Liver (tissue), 9 donors: ENCODE results near the gene IFI27. TPM values are rescaled to one million over a fixed set of nuclear protein-coding genes. Genes with fewer than 3 reads are reported as not detected.

Experiments
- DNase-seq: peaks from one replicate; pipeline ENCODE4 v3.0.0-alpha.2; 2017; ENCODE audit warnings: low spot score
- H3K27ac ChIP-seq, 2 donors: one replicate each; pipeline ENCODE4 v1.7.0; 2013; ENCODE audit warnings: inconsistent platforms in 2 of 2, low read length in 2 of 2, control low read depth in 1 of 2, low read depth in 1 of 2, mild to moderate bottlenecking in 1 of 2
- H3K27me3 ChIP-seq, 4 donors: one replicate each; pipeline versions ENCODE4 v1.6.1 to v1.7.0; 2013; ENCODE audit warnings: low read length in 3 of 4, inconsistent platforms in 1 of 4, mild to moderate bottlenecking in 1 of 4, moderate library complexity in 1 of 4; ENCODE audit not compliant: control insufficient read depth in 4 of 4, insufficient read depth in 4 of 4
- H3K36me3 ChIP-seq, 4 donors: one replicate each; pipeline versions ENCODE4 v1.6.1 to v1.7.0; 2013; ENCODE audit warnings: low read length in 3 of 4, mild to moderate bottlenecking in 3 of 4, low read depth in 1 of 4, moderate library complexity in 1 of 4; ENCODE audit not compliant: control insufficient read depth in 4 of 4, insufficient read depth in 3 of 4
- H3K4me1 ChIP-seq, 4 donors: one replicate each; pipeline versions ENCODE4 v1.6.1 to v1.7.0; 2013; ENCODE audit warnings: low read length in 3 of 4, mild to moderate bottlenecking in 3 of 4, moderate library complexity in 1 of 4; ENCODE audit not compliant: control insufficient read depth in 4 of 4, insufficient read depth in 4 of 4
- H3K4me3 ChIP-seq, 3 donors: one replicate each; pipeline versions ENCODE4 v1.6.1 to v1.7.0; 2013; ENCODE audit warnings: low read length in 3 of 3, control low read depth in 1 of 3, low read depth in 1 of 3, mild to moderate bottlenecking in 1 of 3
- H3K9ac ChIP-seq, 2 donors: one replicate each; pipeline ENCODE4 v1.7.0; 2013; ENCODE audit warnings: low read length in 2 of 2, mild to moderate bottlenecking in 2 of 2, moderate library complexity in 2 of 2, control low read depth in 1 of 2, low read depth in 1 of 2
- H3K9me3 ChIP-seq, 4 donors: one replicate each; pipeline versions ENCODE4 v1.6.1 to v1.7.0; 2013; ENCODE audit warnings: low read length in 3 of 4; ENCODE audit not compliant: control insufficient read depth in 4 of 4
- CTCF ChIP-seq: fragments of 150-350 bp; IDR thresholded peaks from 2 replicates; pipeline ENCODE4 v1.5.1; 2017; ENCODE audit warnings: improper control_type of control experiment, low read depth, low read length; ENCODE audit not compliant: missing input control
- EGR1 ChIP-seq, 2 donors: IDR thresholded peaks; 2 replicates each; pipeline ENCODE4 v1.6.1; 2016 to 2018; ENCODE audit warnings: antibody characterized with exemption in 2 of 2, low read depth in 2 of 2
- FOXA1 ChIP-seq: IDR thresholded peaks from 2 replicates; pipeline ENCODE4 v1.6.1; 2016; ENCODE audit warnings: antibody characterized with exemption
- FOXA2 ChIP-seq: IDR thresholded peaks from 2 replicates; pipeline ENCODE4 v1.6.1; 2016; ENCODE audit warnings: antibody characterized with exemption
- GABPA ChIP-seq, 2 donors: IDR thresholded peaks in 1 of 2; conservative IDR thresholded peaks in 1 of 2; 2 replicates each; pipeline ENCODE4 v1.6.1; 2016; ENCODE audit warnings: antibody characterized with exemption in 2 of 2, mild to moderate bottlenecking in 1 of 2, moderate library complexity in 1 of 2
- HNF4A ChIP-seq, 2 donors: conservative IDR thresholded peaks; 2 replicates each; pipeline ENCODE4 v1.6.1; 2016; ENCODE audit warnings: antibody characterized with exemption in 2 of 2, mild to moderate bottlenecking in 2 of 2
- HNF4G ChIP-seq: IDR thresholded peaks from 2 replicates; pipeline ENCODE4 v1.6.1; 2016; ENCODE audit warnings: antibody characterized with exemption
- JUND ChIP-seq, 2 donors: IDR thresholded peaks; 2 replicates each; pipeline ENCODE4 v1.6.1; 2016; ENCODE audit warnings: antibody characterized with exemption in 2 of 2
- NR2F2 ChIP-seq: IDR thresholded peaks from 2 replicates; pipeline ENCODE4 v1.6.1; 2016; ENCODE audit warnings: antibody characterized with exemption
- RAD21 ChIP-seq, 2 donors: IDR thresholded peaks; 2 replicates each; pipeline ENCODE4 v1.6.1; 2016; ENCODE audit warnings: antibody characterized with exemption in 2 of 2, mild to moderate bottlenecking in 2 of 2
- SP1 ChIP-seq: IDR thresholded peaks from 2 replicates; pipeline ENCODE4 v1.6.1; 2018; ENCODE audit warnings: antibody characterized with exemption, mild to moderate bottlenecking
- TAF1 ChIP-seq: conservative IDR thresholded peaks from 2 replicates; pipeline ENCODE4 v1.6.1; 2016; ENCODE audit warnings: antibody characterized with exemption, mild to moderate bottlenecking
- YY1 ChIP-seq: IDR thresholded peaks from 2 replicates; pipeline ENCODE4 v1.6.1; 2016; ENCODE audit warnings: antibody characterized with exemption, mild to moderate bottlenecking
- WGBS: extraction: QIAGEN DNeasy Blood & Tissue Kit; methylation state at CpG from one replicate; pipeline ENCODE4 v1.1.7; 2013; 5-methylcytosine and 5-hydroxymethylcytosine counted together
- polyA plus RNA-seq, 2 donors: library from polyadenylated mRNA; stranded (reverse) in 1 of 2; unstranded in 1 of 2; fragments of 200-250 nt in 1 of 2; fragments of >200 nt in 1 of 2; fragmentation: Nextera tagmentation in 1 of 2; extraction: Ambion mirVana in 1 of 2; gene quantifications; one replicate each; pipeline versions ENCODE4 v1.2.1 to v1.2.3, GENCODE V29; 2013 to 2015
- total RNA-seq, 2 donors: library from RNA; depleted of rRNA; stranded (reverse); fragments of >200 nt; gene quantifications; one replicate each; pipeline ENCODE4 v1.2.3, GENCODE V29; 2014
- TF ChIP-seq, protein P1 (sequence below): IDR thresholded peaks from 2 replicates; pipeline ENCODE4 v1.6.1; 2016; ENCODE audit warnings: antibody characterized with exemption
- TF ChIP-seq, protein P2 (sequence below): IDR thresholded peaks from 2 replicates; pipeline ENCODE4 v1.6.1; 2016; ENCODE audit warnings: antibody characterized with exemption, mild to moderate bottlenecking
- TF ChIP-seq, protein P3 (sequence below): IDR thresholded peaks from 2 replicates; pipeline ENCODE4 v1.6.1; 2016; ENCODE audit warnings: antibody characterized with exemption
- donor health status: healthy.
- donor health status: healthy.
- donor health status: healthy.
- donor health status: healthy.
- donor health status: healthy.

The IFI27 gene
- total and polyA plus RNA-seq, 4 donors, result 12.7 to 170 (median 42.2) TPM

GRCh38 chr14:94157197-94157596 lies 46.7 kb downstream of the IFI27 start:
- no peak for DNase-seq
- Histone ChIP-seq H3K27me3 (no peaks in the 10 kb centered on the region), H3K27ac (no peak overlapping the region), H3K9me3 (no peaks in the 10 kb centered on the region), H3K4me1 (peaks cover 0 to 4% (median 2%) of the 10 kb centered on the region in 4 donors), H3K9ac (no peak overlapping the region), H3K36me3 (no peaks in the 10 kb centered on the region), H3K4me3 (no peak overlapping the region)
- TF ChIP-seq, protein P1, sequence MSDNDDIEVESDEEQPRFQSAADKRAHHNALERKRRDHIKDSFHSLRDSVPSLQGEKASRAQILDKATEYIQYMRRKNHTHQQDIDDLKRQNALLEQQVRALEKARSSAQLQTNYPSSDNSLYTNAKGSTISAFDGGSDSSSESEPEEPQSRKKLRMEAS, result no peak
- TF ChIP-seq RAD21 (IDR thresholded peaks at IDR 0.05), result no peak
- TF ChIP-seq CTCF, result no peak

DNA sequence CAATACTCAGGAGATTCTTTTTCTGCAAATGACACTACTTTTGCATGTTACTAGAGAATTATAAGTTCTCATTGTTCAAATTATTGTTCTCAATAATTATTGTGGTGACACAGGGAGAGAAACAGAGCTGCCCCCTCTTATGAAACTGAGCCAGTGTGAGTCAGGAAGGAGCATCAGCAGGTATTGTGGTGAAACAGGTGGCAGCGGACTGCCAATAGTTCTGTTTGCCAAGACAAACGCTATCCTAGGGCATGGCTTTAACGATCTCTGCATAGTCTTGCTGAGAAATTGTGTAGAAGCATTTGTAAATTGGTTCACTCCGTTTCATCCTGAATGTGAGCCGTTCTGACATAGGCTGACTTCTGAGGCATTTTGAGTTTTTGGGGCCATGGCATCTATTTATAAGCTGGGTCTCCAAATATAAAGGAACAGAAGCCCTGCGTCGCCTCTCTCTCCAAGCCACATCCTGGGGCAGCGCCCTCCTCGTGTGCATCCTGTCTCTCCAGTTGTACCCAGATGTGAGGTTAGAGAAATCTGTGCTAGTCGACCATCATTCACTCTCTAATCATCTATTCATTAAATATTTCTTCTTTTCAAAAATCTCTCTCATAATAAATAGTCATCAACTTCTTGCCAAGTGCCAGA lies 47.8 kb downstream of the IFI27 start:
- 46% methylated on average over 10 of the region's 10 CpGs for WGBS
- no peak for DNase-seq
- Histone ChIP-seq H3K27me3 (no peaks in the 10 kb centered on the region), H3K4me3 (no peak overlapping the region), H3K9ac (no peak overlapping the region), H3K27ac (no peak overlapping the region), H3K36me3 (no peaks in the 10 kb centered on the region), H3K9me3 (no peaks in the 10 kb centered on the region), H3K4me1 (peaks cover 0 to 6% (median 3%) of the 10 kb centered on the region in 4 donors)
- TF ChIP-seq SP1 (no peak), EGR1 (IDR thresholded peaks at IDR 0.05; ENCODE audit: low read depth in 2 of 2) (no peak), NR2F2 (no peak), YY1 (no peak), HNF4A (conservative IDR thresholded peaks at IDR 0.05) (no peak), FOXA2 (no peak), TAF1 (no peak), JUND (IDR thresholded peaks at IDR 0.05) (no peak), FOXA1 (no peak), HNF4G (no peak)
- TF ChIP-seq, protein P2, sequence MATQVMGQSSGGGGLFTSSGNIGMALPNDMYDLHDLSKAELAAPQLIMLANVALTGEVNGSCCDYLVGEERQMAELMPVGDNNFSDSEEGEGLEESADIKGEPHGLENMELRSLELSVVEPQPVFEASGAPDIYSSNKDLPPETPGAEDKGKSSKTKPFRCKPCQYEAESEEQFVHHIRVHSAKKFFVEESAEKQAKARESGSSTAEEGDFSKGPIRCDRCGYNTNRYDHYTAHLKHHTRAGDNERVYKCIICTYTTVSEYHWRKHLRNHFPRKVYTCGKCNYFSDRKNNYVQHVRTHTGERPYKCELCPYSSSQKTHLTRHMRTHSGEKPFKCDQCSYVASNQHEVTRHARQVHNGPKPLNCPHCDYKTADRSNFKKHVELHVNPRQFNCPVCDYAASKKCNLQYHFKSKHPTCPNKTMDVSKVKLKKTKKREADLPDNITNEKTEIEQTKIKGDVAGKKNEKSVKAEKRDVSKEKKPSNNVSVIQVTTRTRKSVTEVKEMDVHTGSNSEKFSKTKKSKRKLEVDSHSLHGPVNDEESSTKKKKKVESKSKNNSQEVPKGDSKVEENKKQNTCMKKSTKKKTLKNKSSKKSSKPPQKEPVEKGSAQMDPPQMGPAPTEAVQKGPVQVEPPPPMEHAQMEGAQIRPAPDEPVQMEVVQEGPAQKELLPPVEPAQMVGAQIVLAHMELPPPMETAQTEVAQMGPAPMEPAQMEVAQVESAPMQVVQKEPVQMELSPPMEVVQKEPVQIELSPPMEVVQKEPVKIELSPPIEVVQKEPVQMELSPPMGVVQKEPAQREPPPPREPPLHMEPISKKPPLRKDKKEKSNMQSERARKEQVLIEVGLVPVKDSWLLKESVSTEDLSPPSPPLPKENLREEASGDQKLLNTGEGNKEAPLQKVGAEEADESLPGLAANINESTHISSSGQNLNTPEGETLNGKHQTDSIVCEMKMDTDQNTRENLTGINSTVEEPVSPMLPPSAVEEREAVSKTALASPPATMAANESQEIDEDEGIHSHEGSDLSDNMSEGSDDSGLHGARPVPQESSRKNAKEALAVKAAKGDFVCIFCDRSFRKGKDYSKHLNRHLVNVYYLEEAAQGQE, result no peak

DNA sequence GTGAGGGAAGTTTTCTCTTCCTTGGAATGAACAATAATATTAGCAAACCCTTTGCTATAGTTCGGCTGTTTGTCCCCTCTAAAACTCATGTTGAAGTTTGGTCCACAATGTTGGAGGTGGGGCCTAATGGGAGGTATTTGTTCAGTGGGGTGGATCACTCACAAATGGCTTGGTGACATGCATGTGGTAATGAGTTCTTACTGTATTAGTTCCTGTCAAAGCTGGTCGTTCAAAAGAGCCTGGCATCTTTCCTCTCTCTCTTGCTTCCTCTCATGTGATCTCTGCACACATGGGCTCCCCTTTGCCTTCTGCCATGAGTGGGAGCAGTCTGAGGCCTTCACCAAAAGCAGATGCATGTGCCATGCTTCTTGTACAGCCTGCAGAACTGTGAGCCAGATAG lies 50.5 kb downstream of the IFI27 start:
- Histone ChIP-seq H3K4me1 (peaks cover 0 to 6% (median 3%) of the 10 kb centered on the region in 4 donors), H3K4me3 (no peak overlapping the region), H3K27ac (no peak overlapping the region), H3K27me3 (no peaks in the 10 kb centered on the region), H3K9me3 (no peaks in the 10 kb centered on the region), H3K36me3 (no peaks in the 10 kb centered on the region), H3K9ac (no peak overlapping the region)
- 70% methylated on average over 2 of the region's 2 CpGs for WGBS
- DNase-seq, result no peak
- TF ChIP-seq, protein P1, result no peak
- TF ChIP-seq FOXA2, result no peak
- TF ChIP-seq YY1, result no peak
- no peak for TF ChIP-seq HNF4G
- TF ChIP-seq GABPA (IDR thresholded peaks at IDR 0.05 in 1 of 2, conservative IDR thresholded peaks at IDR 0.05 in 1 of 2), result no peak
- no peak for TF ChIP-seq FOXA1
- TF ChIP-seq, protein P3, sequence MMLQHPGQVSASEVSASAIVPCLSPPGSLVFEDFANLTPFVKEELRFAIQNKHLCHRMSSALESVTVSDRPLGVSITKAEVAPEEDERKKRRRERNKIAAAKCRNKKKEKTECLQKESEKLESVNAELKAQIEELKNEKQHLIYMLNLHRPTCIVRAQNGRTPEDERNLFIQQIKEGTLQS, result no peak
- no peak for TF ChIP-seq HNF4A (conservative IDR thresholded peaks at IDR 0.05)
- TF ChIP-seq TAF1, result no peak
- TF ChIP-seq CTCF, result no peak
